CD4-positive, alpha-beta T cell treated with Interleukin-1 beta for 1 hour (primary cell): ENCODE measurements around the gene CARD14.

Experiments
- DNase-seq, 2 donors: peaks; one replicate each; pipeline ENCODE4 v3.0.0-alpha.2; 2020 to 2022

The CARD14 gene

DNA sequence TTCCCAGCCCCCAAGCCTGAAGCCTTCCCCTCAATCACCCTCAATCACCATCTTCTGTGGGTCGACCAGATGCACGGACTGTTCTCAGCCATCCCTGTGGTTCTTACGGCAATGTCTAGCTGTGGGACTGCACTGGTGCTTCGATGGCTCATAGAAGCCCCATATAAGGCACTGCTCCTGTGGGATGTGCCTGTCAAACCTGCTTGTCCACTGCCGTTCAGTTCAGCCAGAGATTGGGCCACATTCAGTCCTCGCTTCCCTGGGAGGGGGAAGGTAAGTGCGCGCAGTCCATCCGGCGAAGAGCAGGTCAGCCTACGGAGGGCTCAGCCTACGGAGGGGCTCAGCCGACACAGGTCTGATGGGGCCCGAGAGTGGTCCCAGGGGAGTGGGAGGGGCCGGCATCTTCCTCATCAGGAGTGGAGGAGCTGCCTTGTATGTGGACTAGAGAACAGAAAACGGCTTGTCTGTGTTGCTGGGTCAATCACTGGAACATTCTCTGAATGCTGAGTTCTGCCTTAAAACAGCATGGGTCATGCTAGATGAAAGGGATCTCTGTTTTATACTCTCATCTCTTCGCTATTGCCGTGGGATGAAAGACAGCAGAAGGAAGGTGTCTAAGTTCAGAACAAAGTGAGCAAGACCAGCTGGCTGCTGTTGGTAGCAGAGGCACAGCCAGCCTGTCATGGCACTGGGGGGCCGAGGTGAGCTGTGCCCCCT, at the start of gene CARD14:
CARD14 (plus strand) TSS at position 247 of the 717 bp plus-strand sequence. CDS start 11,409 bp downstream, outside the sequence.
- DNase-seq = no peak

DNA sequence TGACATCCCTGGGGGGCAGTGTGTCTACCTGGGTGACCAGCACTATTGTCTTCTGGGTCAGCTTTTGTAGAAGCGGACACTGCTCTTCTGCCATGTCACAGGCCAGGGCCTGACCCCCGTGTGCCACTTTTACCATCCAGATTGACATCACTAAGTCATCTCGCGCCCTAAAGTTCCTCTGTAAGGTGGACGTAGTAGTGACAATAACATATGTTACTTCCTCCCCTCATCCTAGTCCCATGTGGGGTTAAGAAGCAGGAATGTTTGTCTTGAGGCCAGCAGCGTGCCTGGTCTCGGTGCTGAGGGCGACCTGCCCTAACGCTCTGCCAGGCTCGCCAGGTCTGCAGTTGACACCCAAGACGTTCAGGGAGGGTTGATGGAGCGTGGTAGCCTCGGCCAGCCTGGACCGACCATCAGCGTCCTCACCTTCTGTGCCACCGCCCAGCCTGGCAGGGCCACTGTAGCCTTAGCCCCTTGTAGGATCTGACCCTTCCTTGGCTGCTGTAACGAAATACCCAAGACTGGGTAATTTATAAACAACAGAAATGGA, 47.7 kb upstream of the CARD14 start:
- DNase-seq = no peak

DNA sequence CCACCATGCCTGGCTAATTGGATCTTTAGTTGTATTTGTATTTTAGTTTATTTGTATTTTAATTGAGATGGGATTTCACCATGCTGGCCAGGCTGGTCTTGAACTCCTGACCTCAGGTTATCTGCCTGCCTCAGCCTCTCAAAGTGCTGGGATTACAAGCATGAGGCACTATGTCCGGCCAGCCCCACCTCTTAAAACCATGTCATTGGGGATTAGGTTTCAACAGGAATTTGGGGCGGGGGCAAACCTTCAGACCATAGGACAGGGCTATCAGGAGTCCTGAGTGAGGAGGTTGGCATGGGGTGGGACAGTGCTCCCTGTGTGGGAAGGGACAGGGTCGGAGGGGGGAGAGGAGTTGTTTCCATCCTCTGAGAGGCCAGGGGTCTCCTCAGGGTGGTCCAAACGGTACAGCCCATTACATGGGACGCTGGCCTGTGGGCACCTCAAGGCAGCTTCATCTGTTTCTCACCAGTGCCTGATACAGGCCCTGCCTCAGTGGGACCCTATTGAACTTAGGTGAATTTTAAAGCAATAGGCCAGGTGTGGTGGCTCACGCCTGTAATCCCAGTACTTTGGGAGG, 46.8 kb upstream of the CARD14 start:
- no peak for DNase-seq

DNA sequence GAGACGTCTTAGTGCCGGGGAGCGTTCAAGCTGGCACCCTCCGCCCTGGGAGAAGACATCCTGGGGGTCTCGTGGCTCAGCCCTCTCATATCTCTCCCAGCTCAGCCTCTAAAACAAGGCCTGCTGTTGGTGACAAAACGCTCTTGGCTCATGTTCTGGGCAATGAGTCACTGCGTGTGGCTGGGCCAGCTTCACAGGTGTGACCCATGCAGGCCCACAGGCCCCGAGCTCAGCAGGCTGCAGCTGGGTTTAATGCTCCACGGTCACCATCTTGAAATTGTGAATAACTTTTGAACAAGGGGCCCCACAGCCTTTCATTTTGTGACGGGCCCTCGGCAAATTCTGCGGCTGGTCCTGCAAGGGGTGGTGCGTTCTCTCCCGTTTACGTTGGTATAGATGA, 46.0 kb upstream of the CARD14 start:
- no peak for DNase-seq

DNA sequence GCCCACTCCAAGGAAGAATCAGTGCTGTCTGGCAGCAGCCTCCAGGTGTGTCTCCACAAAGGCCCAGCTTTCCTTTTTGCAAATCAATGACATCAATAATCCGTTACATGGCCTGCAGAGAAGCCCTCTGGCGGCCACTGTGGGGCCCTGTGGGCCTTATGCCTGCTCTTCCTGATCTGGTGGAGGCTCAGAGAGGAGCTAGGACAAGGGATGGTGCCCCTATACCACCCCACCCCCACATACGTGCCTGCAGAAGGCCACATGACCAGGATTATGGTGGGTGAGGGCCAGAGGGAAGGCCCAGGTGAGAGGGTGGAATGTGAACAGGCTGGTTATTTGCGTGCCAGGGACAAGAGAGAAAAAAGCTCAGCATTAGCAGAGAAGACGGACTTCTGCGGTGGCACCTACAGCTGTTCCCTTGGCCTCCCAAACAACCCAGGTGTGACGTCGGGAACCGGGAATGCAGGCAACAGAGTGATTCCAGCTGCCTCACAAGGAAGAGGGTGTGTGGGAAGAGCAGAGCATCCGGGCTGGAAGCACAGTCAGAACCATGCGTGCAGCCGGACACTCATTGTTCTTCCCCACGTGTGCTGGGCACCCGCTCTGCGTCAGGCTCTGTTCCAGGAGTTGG, 45.4 kb upstream of the CARD14 start:
- DNase-seq = no peak

DNA sequence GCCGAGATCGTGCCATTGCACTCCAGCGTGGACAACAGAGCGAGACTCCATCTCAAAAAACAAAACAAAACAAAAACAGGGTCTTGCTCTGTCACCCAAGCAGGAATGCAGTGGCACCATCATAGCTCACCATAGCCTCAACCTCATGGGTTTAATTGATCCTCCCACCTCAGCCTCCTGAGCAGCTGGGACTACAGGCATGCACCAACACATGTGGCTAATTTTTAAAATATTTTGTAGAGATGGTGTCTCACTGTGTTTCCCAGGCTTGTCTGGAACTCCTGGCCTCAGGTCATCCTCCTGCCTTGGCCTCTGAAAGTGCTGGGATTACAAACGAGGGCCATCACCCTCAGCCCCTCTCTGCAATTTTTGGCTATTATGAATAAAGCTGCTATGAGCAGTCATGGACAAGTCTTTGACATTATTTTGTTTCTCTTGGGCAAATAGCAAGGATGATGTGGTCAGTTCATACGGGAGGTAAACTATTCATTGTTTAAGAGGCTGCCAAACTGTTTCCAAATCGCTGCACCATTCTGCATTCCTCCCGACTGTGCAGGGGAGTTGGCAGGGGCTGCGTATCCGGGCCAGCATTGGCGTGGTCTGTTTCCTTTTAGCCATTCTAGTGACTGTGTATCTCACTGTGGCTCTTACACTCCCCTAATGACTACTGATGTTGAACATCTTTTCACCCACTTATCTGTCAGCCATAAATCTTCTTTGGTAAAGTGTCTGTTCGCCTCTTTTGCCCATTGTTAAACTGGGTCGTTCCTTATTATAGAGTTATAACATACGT, 44.0 kb upstream of the CARD14 start:
- DNase-seq = no peak

DNA sequence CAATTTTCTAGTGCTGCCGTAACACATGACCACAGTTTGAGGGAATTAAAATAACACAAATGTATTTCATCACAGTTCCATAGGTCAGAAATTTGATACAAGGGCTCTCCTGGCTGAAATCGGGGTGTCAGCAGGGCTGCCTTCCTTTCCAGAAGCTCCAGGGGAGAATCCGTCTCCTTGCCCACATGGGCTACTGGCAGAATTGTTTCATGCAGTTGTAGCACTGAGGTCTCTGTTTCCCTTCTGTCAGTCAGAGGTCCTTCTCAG, 43.4 kb upstream of the CARD14 start:
- no peak for DNase-seq

DNA sequence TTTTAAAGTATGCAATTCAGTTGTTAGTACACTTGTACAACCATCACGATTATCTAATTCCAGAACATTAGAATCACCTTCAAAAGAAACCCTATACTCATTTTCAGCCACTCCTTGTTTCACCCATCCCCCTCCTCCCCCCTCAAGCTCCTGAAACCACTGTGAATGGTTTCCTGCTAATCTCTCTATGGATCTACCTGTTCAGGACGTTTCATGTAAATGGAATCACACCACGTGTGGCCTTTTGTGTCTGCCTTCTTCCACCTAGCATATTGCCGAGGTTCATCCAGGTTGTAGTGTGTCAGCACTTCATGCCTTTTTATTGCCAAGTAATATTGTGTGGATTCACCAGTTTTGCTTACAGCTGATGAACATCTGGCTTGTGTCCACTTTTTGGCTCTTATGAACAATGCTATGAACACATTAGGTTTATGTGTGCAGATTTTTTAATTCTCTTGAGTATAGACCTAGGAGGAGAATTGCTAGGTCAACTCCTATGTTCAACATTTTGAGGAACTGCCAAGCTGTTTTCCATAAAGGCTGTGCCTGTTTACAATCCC, 40.7 kb upstream of the CARD14 start:
- no peak for DNase-seq

DNA sequence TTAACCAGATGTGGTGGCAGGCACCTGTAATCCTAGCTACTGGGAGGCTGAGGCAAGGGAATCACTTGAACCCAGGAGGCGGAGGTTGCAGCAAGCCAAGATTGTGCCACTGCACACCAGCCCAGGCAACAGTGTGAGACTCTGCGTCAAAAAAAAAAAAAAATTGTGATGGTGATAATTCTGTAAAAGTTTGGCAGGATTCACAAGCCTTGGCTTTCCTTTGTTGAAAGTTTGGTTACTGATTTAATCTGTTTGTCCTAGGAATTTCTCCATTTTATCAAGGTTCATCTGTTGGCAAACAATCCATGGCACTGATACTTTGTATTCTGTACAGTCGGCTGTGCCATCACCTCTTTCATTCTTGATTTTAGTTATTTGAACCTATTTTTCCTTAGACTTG, 38.8 kb upstream of the CARD14 start:
- no peak for DNase-seq

DNA sequence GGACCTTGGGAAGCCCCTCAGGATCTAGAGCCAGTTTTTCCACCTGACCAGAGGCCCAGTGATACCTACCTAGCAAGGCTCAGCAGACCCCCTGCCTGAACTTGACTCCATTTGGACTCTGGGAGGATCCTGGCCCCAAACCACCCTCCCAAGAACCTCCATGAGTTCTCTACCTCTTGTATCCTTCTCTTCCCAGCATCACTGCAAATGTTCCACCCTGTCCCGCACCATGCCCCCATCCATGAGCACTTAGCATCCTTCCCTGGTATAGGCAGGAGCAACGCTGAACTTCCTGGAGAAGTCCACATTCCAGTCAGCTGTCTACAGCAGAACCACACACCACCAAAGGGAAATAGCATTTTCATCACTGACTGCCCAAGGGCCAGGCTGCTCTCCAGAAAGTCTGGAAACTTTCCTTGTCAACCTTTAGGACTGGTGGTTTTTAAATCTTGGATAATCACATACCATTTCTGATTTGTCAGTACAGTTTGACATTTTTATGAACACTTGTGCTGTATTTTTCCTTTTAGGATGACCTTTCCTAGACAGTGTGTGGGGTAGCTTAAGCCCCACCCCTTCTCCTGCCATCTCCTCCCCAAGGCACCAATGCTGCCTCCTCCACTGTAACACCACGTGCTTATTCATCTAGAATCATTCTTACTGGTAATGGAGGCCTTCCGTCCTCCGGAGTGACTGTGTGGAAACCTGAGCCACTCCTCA, 36.8 kb upstream of the CARD14 start:
- DNase-seq = no peak

DNA sequence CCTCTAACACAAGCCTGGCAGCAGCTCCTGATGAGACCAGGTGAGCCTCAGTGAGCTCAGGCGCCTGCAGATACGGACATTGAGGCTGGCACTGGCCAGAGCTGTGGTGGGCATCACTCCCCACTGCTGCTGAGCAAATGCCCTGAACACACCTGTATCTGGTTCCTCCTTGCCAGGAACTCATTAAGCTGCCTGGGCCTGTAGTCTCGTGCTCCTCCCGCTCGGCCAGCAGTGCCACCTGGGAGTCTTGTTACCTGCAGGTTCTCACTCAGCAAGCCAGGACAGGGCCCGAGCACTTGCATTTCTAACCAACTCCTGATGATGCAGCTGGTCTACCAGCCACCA, 36.2 kb upstream of the CARD14 start:
- no peak for DNase-seq

DNA sequence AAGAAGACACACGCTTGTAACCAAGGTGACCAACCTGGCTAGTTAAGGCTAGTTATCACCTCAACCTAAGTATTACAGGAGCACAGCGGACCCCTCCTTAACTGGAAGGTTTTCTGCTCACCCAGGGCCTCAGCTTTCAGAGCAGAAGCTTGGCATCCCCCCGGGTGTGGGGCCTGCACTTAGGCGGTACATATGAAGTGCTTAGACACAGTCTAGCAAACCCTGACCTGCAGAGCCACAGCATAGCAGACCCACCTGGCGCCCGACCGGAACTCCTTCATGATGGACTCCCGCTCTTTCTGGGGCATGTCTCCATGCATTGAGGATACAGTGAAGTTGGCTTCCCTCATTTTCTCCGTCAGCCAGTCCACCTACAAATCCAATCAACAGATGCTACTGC, 32.7 kb upstream of the CARD14 start:
- DNase-seq = no peak

DNA sequence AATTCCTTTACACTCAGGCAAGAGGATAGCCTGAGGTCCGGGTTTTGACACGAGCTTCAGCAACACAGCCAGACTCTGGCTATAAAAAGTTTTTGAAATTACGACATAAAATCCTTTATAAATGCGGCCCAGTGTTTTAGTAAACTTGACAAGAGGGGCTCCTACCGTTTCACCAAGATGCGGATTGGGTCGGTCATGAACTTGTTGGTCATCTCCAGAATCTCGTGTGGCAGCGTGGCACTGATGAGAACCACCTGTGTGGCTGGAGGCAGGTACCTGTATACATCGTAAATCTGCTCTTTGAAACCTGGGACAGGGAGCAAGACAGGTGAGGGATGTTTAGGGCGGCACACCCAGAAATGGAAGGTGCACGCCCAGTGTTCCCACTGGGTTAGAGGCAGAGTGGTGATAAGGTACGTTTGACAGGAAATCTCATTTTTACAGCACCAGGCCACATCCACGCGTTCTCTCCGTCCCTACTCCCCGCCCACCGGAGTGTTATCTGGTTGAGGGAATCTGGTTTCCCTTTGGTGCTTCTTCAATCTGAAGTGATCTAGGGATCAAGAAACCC, 30.9 kb upstream of the CARD14 start:
- DNase-seq = no peak

DNA sequence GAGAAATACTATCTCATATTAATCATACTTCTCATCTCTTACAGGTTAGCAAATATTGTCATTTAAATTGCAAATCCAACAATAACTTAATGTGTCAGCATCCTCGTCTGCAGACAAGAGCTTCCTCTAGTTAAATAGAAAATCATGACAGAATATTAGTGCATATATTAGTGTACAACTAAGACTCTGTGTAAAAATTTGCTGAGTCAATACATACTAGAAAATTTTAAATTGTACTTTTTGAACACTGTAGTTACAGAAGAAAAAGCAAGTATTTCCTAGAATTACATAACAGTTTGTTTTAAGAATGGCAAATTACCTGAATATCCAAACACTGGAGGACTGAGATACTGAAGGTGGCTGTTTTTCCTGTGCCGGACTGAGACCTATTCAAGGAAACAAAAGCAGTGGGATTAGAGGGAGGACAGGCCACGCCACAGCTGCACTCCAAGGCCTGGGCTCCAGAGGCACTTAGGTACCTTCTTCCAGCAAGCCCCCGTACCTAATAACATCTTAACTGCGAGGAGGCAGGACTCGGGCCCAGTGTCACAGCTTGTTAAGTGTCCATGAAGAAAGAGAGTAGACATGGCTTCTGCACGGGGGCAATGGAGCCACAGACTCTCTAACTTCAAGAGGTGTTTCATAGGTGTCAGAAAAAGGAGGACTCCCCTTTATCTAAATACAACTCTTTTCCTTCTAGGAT, 28.2 kb upstream of the CARD14 start:
- no peak for DNase-seq

DNA sequence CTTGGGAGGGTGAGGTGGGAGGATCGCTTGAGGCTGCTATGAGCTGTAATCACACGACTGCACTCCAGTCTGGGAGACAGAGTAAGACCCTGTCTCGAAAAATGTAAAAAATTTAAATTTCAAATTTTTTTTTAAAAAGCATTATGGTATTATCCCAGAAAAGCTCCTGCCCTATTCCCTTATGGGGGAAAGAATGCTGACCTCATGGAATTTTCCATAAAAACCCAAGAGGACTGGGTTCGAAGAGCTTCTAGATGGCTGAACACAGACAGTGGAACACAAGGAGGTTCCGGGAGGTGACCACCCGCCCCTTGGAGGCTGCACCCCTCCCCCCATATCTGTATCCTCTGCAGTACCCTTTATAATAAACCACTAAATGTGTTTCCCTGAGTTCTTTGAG, 26.9 kb upstream of the CARD14 start:
- no peak for DNase-seq

DNA sequence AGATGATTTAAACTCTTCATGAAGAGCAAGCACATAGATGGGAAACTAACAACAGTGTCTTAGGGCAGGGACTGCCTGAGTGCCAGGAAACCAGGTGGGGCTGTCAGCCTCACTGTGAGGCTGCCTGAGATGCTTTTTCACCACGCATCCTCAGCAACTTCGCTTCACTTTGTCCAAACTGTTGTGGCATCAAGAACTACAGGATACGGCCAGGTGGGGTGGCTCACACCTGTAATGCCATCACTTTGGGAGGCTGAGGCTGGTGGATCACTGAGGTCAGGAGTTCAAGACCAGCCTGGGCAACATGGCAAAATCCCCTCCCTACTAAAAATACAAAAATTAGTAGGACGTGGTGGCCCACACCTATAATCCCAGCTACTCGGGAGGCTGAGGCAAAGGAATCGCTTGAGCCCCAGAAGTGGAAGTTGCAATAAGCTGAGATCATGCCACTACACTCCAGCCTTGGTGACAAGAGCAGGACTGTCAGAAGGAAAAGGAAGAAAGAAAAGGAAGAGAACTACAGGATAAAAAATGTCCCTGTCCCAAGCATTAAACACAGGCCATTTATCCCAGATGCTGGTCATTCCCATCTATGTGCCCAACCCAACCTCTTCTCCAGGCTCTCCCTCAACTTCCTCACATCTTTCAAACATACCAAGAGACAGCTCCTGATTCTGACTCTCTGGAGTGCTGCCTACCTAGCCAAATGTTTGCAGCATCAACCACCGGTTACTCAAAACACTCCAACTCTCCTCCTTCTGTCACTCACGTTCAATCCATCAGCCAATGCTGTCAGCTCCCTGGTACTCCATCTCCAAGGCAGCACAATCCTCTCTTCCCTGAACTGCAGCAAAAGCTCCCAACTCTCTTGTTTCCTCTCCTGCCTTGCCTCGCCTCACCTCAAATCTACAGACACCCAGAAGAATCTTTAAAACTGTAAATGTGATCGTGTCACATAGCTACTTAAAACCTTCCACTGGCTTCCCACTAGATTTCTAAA, 24.5 kb upstream of the CARD14 start:
- no peak for DNase-seq

DNA sequence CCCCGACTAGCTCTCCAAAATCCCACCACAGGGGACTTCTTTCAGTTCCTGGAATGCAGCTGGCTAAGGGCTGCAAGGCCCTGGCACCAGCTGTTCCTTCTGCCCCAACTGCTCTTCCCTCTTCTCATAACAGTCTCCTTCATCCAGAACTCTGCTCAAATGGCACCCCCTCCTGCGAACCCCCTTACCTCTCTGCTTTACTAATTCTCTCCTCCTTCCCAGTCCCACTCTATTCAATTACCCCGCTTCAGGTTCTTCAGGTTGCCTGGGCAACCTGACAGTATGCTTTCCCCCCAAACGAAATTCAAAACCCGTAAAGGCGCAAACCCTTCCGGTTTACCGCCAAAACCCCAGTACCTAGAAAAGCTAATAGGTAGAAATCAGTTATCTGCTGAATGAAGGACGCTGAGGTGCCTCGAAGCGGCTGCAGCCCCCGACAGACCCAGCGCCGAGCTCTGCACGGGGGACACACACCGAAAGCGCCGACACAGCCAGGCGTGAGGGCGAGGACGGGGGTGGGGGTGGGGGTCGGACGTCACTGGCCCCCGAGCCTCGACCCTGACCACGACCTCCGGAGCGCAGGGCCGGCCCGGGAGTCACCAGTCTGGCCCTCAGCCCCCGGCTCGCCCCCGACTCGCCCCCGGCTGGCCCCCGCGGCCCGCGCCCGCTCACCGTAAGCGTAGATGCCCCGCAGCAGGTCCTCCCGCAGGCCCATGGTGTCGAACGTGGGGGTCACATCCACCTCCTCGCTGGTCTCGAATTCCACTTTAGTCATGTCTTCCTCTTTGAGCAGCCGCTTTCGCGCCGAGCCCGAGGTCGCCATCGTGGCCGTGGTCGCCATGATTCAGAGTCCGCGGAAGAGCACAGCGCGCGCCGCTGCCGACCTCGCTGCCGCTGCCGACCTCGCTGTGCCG, 23.5 kb upstream of the CARD14 start:
- peak in 1 of 2 donors; percentile 24 for DNase-seq

DNA sequence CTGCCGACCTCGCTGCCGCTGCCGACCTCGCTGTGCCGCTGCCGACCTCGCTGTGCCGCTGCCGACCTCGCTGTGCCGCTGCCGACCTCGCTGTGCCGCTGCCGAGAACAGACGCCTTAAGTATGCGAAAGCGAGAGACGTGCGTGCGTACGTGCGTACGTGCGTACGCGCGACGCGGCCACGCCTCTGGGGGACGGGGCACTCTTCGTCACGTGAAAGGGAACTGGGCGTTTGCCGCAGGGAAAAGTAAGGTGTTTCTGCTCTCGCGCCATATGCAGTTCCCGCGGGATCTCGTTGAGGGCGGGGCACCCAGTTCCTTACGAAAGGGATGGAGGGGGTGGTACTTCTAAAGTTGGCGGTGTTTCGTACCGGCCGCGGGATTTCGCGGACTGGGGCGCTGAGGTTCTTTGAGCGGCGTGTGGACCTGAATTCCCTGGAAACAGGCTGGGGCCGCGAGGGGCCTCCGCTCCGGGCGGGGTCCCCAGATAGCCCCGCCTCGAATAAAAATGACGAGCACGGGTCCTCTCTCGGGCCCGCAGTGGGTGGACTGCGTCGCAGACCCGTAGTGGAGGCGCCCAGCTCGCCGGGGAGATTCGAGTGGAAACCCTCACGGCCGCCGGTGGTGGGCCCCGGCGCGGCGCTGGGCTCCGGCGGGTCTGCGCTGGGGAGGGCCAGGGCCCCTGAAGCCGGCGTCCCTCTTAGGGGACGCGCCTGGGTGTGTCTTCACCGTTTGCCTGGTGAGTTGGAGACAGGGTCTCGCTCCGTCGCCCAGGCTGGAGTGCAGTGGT, 22.6 kb upstream of the CARD14 start, which contains the start of gene EIF4A3:
EIF4A3 (minus strand) TSS at position 94 of the 788 bp plus-strand sequence. CDS start 167 bp downstream, outside the sequence.
- DNase-seq = peak; percentile 97 to 98
